GM21576 (cell line): ENCODE results near the gene TTC23.
"Not testable (repeated sequence)": the region's sequence is repeated elsewhere in the genome, so short reads cannot be mapped to it uniquely, and the experiment has no call there.

Source experiments
- ATAC-seq: cut with Tn5 transposase; IDR thresholded peaks from one replicate; pipeline ENCODE4 v1.9.1; 2021; ENCODE audit warnings: mild to moderate bottlenecking, moderate library complexity; ENCODE audit not compliant: unreplicated experiment

Gene TTC23

DNA sequence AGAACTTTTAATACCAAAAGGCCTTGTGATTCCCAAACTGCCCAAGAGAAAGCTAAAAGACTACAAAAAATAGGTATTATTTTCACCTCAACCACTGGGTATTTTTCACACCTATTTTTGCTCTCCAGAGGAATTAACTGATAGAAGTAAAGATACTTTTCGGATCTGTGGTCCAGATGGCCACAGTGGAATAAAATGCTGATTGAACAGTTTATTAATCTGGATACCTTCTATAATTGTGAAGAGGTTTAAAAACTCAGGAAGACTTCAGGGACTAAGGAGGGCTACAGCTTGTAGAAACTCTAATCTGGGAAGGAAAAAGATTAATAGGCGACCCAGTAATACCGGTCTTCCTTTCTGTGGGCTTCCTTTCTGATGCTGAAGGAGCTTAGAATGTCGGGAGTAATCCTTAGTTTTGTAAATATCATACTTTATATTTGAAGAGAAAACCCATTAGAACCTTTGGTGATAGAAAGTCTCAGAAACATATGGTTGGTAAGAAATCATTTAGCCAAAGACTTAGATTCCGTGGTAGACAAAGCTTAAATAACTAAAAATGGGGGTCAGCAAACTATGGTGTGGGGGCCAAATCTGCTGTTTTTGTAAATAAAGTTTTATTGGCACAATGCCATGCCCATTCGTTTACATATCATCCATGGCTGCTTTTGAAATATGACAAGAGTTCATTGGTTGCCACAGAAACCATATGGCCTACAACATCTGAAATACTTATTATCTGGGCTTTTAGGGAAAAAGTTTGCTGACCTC is 47.8 kb downstream of the TTC23 start:
- no peak for ATAC-seq

DNA sequence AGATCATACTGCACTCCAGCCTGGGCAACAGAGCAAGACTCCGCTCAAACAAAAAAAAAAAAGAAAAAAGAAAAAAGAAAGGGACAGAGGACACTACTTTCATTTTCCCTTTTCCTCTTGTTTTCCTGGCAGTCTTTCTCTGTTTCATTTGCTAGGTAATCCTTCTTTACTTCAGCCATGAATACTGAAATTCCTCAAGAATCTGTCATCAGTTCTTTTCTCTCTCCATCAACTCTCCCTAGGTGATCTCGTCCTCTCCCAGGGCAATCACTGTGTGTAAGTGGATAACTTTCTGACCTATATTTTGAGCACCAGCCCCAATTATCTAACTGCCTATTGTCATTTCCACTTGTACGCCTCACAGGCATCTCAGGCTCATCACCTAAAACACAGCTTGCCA is 51.5 kb downstream of the TTC23 start:
- no peak for ATAC-seq

DNA sequence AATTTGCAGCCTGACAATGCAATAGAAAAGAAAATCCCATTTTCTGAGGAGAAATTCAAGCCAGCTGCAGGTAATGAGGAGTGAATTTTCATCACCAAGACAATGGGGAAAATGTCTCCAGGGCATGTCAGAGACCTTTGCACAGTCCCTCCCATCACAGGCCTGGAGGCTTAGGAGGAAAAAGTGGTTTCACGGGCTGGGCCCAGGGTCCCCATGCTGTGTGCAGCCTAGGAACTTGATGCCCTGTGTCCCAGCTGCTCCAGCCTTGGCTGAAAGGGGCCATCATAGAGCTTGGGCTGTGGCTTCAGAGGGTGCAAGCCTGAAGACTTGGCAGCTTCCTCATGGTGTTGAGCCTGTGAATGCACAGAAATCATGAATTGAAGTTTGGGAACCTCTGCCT is 57.2 kb downstream of the TTC23 start:
- ATAC-seq: not testable (repeated sequence)

DNA sequence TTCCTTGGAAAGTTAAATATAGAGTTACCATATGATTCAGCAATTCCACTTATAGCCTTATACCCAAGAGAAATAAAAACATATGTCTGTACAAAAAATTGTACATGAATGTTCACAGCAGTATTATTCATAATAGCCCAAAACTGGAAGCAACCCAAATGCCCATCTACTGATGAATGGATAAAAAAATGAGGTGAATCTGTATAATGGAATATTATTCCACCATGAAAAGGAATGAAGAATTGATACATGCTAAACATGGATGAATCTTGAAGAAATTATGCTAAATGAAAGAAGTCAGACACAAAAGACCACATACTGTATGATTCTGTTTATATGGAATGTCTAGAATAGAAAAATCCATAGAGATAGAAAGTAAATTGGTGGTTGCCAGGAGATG is 61.4 kb downstream of the TTC23 start:
- ATAC-seq: no peak

DNA sequence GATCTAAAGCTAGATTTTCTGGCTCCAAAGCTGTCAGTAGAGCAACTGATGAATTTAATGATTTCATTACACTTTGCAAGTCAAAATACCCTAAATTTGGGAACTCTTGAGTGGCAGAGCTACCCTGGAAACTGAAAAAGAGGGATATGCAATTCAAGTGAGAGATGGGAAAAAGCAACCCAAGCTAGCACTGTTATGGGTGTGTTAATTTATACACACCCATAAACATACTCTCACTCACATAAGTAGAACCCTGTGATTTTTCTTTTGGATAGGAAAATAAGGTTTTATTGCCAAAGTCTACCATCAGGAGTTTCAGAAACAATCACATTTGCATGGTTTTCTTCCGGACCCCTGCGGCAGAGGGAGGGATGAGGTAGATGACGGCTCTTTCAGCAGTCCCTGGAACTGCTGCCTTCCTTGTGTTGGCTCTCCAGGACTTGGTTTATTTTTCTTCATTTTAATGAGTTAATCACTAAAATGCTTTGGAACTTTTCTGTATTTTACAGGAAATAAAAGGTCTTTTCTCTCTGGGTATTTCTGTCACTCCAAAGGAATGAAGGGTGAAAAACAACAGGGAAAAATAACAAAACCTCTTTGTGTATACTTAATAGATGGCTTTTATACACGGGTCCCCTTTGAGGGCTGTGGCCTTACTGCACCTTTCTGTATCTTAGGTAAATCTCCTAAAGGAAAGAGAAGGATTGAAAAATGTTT is 63.8 kb downstream of the TTC23 start:
- no peak for ATAC-seq

DNA sequence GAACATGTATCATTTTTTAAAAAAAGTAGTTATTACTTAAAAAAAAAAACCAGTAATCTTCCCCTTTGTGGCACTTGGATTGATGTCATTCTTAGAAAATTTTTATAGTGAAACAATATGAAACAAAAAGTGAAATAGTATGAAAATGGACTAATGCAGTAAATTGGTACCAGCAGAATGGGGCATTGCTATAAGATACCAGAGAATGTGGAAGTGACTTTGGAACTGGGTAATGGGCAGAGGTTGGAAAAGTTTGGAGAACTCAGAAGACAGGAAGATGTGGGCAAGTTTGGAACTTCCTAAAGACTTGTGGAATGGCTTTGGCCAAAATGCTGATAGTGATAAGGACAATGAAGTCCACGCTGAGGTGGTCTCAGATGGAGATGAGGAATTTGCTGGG is 66.6 kb downstream of the TTC23 start:
- no peak for ATAC-seq

DNA sequence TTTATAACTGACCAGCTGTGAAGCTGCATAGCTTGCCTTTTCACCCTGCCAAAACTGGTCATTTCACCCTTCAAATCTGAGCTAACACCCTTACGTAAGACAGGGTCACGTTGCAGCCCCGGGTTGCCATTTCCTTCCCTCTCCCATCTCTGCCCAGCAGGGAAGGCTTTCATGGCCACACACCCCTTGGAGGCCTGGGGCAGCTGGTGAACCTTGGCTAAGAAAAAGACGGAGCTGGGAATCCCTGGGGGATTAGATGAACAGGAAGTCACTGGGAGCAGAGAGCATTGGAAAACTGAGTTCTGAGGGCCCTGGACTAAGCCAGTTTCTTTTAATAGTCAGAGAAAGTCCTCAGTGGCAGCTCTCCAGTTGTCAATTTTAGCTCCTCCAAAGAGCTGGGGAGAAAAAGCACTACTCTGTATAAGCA is 67.8 kb downstream of the TTC23 start:
- ATAC-seq: no peak

DNA sequence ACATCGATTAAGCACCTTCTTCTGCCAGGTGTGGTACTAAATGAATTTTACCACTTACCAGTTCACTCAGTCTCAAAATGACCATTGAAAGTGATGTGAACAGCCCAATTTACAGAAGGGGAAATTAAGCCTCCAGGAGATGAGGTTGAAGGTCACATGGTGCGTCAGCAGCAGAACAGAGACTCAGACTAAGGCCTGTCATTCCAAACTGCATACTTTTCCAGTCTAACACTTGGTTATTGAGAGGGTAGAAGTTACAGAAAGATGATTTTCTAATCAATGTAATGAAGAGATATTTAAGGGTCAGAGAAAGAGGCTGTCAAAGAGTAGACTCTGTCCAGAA is 68.4 kb downstream of the TTC23 start:
- no peak for ATAC-seq

DNA sequence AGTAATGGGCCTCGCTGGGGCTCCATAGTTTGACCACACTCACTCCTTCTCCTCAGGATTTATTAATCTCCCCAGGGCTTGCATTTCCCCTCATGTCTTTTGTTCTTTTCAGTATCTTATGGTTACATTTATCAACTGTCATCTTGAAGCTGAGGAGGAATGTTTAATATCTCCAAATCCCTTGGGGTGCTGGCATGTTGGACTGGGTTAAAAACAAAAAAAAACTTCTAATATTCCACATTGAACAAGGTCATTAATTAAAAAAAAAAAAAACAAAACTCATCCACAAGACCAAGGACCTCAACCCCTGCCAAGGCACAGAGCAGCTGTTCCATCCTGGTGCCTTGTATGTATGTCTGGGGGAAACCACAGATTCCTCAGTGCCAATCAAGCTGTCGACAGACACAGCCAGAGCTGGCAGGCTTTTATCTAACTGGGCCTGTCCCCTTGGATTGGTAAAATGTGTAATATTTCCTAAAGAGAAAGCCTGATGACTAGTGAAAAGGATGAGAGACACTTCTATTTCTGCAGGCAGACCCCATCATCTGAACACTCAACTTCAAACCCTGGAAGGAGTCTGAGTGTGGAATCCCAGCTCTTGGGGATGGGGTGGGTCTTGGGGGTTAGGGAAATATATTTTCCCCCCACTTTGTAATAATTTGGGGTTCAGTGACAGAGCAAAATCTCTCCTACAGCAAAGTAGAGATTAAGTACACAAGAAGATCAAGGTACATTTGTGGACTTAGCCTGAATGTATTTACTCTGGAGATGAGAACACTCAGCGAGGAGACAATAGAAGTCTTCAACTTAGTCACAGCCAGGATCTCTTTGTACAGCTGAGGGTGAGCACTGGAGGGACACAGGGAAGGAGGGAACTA is 69.1 kb downstream of the TTC23 start:
- ATAC-seq: no peak

DNA sequence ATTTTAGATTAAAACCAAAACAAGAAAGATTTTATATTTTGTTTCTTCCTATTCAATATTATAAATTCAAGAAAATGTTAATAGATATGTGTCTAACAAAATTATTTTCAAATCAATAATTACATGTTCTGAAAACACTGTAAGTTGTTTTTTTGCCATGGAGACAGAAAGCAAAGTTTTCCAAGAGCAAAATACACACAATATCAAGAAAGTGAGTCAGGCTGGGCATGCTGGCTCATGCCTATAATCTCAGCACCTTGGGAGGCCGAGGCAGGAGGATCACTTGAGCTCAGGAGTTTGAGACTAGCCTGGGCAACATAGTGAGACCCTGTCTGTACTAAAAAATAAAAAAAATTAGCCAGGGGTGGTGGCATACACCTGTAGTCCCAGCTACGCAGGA is 71.7 kb downstream of the TTC23 start:
- ATAC-seq: no peak

DNA sequence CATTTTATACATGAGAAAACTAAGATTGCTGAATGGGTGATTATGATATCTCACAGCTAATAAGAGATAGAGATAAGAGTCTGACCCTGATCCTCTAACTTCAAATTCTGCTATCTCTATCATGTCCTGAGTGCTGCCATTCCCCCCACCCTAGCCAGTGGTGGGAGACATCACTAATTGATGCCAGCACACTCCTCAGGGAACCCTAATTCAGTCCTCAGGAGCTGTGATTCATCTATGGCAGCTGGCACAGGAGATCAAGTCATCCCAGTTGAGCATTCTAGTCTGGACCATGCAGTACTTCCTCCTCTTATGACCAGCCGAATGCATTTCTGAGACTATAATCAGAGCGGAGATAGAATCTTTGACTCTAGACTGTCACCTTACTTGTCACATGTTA is 72.6 kb downstream of the TTC23 start:
- no peak for ATAC-seq

DNA sequence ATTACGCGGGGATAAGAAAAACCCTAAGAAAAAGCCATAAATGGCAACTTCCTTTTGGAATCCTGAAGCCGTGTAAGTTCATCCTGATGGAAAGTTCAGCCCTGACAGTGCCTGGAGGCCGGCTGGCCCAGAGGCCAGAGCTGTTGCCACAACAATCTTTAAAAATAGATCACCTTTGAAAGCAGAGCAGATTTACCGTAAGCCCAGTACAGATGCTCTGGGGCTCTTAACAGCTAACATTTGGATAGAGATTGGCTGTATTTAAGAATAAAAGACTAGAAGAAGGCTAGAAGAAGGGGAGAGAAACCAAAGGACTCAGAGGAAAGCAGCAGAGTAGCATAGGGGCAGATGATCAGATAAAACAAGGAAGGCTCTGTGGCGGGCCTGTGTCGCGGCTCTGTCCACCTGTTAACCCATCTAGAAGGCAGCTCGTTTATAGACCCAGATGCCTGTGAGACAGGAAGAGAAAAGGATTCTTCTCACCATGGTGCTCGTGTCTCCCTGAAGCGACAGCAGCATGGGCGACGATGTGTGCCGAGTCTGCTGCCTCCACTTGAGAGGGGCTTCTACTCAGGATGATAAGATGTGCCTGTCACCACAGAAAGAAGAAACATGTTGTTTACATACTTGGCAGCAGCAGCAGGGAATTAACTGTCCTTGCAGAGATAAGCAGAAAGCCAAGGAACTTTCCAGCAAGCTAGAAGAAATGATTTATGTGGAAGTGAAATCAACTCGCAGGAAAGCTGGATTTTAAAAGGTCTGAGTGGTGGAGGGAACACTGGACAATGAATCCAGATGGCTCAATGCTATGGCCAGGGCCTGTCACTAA is 74.6 kb downstream of the TTC23 start:
- no peak for ATAC-seq

DNA sequence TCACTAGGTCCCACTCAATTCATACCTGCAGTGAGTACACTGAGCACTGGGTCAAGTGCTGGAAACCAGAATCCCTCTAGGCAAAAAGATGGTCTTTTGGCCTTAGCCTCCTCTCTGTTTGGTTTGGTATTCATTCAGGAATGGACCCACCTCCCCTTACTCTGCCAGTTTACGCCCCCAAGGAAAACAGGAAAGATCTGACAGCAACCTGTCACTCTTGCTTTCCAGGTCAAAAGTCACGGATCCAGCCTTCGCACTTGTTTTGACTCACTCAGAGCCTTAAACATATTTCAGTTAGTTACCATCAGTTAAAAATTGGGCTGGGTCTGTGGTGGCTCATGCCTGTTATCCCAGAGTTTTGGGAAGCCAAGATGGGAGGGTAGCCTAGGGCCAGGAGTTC is 76.4 kb downstream of the TTC23 start:
- ATAC-seq: no peak

DNA sequence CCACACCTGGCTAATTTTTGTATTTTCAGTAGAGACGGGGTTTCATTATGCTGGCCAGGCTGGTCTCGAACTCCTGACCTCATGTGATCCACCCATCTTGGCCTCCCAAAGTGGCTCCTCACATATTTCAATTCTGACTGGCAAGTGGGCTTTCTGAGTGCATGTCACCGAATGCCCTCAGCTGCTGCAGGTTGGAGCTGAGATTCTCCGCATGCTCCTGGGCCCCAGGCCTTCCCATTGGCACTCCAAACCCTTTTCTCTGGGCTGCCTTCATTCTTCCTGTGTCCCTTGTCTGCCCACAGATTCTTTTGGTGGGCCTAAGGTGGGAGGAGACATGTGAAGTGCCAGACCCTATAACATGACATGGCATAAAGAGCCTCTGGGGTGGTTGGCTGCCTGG is 77.2 kb downstream of the TTC23 start:
- ATAC-seq: no peak

DNA sequence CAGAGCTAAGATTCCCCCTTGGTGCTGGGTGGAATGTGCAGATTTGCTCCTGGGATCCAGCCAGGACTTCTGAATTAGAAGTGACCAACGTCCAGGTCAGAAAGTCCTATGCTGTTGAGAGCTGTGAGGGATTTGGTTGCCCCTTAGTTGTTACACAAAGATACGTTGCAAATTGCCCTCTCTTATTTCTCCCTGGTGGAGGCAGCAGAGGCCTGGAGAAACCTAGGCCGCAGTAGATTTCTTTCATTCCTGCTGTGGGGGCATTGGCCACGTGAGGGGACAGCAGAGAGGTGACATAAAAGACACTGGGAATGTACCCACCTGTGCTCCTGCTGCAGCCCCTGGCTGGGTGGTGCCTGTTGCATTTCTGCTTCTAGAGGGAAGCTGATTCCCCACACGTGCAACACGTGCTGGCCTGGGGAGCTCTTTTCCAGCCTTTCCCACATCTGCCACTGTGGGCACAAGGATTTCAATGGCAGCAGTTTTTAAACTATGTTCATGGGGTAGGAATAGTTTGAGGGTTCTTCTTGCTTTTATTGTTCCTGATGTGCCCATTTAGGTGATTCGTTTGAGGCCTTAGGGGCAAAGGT is 78.8 kb downstream of the TTC23 start:
- ATAC-seq: no peak

DNA sequence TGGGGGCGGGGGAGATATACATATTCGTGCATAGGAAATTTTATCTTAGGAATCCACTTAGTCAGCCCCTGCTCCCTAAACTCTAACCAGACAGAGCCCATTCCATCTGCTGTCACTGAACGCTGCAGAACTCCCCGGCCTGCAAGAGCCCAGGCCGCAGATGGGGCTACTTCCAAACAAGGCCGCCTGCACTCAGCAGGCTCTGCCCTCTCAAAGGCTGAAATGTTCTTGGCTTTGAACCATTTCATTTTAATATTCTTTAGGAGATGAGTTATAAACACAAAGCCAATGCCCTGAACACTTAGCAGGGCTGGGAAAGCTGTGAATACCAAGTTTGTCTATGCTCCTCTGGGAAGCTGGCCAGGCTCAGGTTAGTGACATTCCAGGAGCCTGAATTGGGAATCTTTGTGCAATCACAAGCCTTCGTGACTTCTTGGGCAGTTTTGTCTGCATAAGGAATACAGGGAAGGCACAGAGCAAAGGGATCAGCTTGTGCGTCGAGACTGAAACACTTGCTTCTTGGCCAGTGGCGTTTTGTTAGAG is 79.5 kb downstream of the TTC23 start:
- ATAC-seq: no peak

DNA sequence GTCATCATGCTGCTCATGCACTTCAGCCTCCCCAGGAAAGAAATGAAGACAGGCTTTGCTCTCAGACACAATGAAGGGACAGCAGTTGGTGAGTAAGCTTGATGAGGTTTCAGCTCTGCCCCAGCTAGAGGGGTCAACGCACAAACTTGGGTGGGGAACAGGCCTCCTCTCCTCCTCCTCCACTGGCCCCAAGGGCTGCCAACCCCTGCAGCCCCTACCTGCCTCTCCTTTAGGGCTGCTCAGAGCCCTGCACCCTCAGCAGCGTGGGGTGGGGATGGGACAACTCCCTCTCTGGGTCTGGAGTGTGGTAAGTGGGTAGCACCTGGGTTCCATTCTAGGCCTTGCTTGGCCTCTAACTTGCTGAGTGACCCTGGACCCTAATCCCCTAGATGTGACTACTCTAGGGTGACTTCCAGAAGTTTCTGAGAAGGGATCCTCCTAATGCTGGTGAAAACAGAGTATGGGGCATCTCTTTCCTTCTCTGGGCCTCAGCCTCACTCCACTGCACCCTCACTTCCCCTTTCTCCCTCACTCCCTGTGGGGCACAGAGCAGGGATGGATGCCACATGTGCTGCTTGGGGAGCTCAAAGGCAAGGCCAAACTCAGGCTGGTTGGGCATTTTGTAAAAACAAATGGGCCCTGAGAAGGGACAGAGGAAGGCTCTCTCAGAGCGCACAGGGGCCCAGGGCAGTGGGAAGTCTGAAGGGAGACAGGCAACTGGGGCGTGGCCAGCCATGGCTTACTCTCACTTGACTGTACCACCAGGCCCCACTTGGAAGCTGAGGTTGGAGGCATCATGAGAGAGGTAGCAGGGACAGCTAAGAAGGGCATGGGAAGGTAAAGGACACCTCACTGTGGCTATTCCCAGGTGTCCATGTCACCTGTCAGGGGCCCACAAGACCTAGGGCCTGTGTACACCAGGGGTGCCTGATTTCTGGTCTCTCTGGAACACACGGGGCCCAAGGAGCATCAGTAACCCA is 80.5 kb downstream of the TTC23 start:
- no peak for ATAC-seq

DNA sequence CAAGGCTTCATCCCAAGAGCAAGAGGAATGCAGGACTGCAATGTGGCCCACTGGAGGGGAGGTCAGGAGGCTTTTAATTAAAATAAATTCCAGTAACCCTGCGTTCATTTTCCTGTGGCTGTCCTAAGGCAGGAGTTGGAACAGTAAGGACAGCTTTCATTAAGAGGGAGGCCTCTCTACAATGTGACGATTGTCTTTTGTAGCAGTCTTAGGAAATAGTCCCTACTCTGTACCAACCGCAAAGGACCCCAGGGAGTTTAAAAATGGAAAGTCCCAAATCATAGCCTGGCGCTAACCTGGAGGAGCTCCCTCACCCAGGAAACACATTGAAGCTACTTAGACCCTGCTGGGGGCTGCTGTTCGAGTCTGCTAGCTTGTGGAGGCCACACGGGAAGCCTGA is 81.7 kb downstream of the TTC23 start:
- ATAC-seq: no peak

DNA sequence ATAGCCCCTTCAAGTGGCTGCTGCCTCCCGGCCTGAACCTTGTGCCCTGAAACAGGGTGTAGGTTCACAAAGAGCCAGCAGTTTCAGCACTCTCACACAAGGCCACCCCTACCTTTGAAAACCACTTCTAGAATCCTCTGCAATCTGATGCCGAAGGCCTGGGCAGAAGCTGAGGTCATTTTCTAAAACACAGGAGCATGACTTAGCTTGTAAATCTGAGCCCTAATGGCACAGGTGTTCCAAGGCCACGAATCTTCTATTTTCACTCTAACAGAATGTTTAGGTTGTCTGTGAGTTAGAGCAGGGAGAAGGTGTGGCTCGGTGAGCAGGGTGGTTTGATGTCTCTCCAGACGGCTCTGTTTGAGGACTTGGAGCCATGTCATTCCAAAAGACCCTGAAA is 82.2 kb downstream of the TTC23 start:
- ATAC-seq: no peak
